ENCODE measurements around the gene GEMIN8. TPM values are rescaled to one million over a fixed set of nuclear protein-coding genes. Genes with fewer than 3 reads are reported as not detected.

GEMIN8 gene
- total RNA-seq, 1 experiment from 2014 or later = 14.8 TPM

- H3K4me1 Mint-ChIP-seq = no peaks in the 10 kb centered on the region
- H2BK120ac ChIP-seq (ENCODE audit: low read depth, low read length, poor library complexity, severe bottlenecking) = no peak overlapping the region
- H3K9me3 ChIP-seq (ENCODE audit: control insufficient read depth, low read depth, low read length) = peaks cover 5% of the 10 kb centered on the region
- H3K4ac ChIP-seq (ENCODE audit: low read depth, low read length) = no peak overlapping the region
- no peak overlapping the region for H3K18ac ChIP-seq (ENCODE audit: insufficient read length, low read depth, low read length)
- WGBS (ENCODE audit: extremely low coverage, insufficient read length, low lambda C conversion rate) = no CpG with 5 or more reads among the region's 4 CpGs
- no peaks in the 10 kb centered on the region for H3K4me1 ChIP-seq (ENCODE audit: insufficient read depth, low read length)
- no peak overlapping the region for H4K91ac ChIP-seq (ENCODE audit: insufficient read length, low read depth, low read length)
- no peak overlapping the region for H3K14ac ChIP-seq (ENCODE audit: insufficient read depth, low read length)
- H3T11ph ChIP-seq (ENCODE audit: low read length) = no peak overlapping the region
- H3K27me3 Mint-ChIP-seq (ENCODE audit: low read depth) = no peaks in the 10 kb centered on the region; the same call in 1 of the 2 replicates
- H3K36me3 Mint-ChIP-seq (ENCODE audit: insufficient read depth in 1 of 3, low read depth in 3 of 3) = peaks cover 2 to 10% (median 9%) of the 10 kb centered on the region in 3 experiments; a peak in 5 of 7 replicates
- no peak overlapping the region for H2BK15ac ChIP-seq (ENCODE audit: low read depth, low read length)
- H3K79me2 ChIP-seq (ENCODE audit: insufficient read depth, low read length) = no peaks in the 10 kb centered on the region
- no peak overlapping the region for H4K5ac ChIP-seq (ENCODE audit: insufficient read length, low read depth, low read length)
- H3K27ac Mint-ChIP-seq = 0 out of 7 replicates have a peak overlapping the region, but pooled peaks of 1 of the 3 experiments have one; percentile 20
- H2BK12ac ChIP-seq (ENCODE audit: insufficient read length, low read depth, low read length) = no peak overlapping the region
- H3K4me2 ChIP-seq (ENCODE audit: insufficient read depth, insufficient read length, low read length) = no peak overlapping the region
- H2AK5ac ChIP-seq (ENCODE audit: insufficient read length, low read length) = no peak overlapping the region
- no peaks in the 10 kb centered on the region for H3K79me1 ChIP-seq (ENCODE audit: insufficient read depth, low read depth, low read length, poor library complexity, severe bottlenecking)
- DNase-seq = no peak
- no peak overlapping the region for H4K8ac ChIP-seq (replicated peaks; ENCODE audit: insufficient read length, low read depth, low read length)
- no peak overlapping the region for H3K4me3 Mint-ChIP-seq
- no peak overlapping the region for H3K56ac ChIP-seq (ENCODE audit: insufficient read length, low read depth, low read length)
- H3K9me3 Mint-ChIP-seq = peaks cover 34 to 36% of the 10 kb centered on the region in 2 experiments
- no peak overlapping the region for H2BK20ac ChIP-seq (ENCODE audit: low read depth, low read length, poor library complexity, severe bottlenecking)
- H2BK5ac ChIP-seq (ENCODE audit: insufficient read length, low read length) = no peak overlapping the region
- H3K9ac ChIP-seq (ENCODE audit: extremely low read depth, insufficient read length, low read length) = no peak overlapping the region
- no peaks in the 10 kb centered on the region for H3K23me2 ChIP-seq (ENCODE audit: insufficient read length, low read depth, low read length, poor library complexity, severe bottlenecking)
- no peak overlapping the region for H3K23ac ChIP-seq (ENCODE audit: insufficient read length, low read depth, low read length)
- no peaks in the 10 kb centered on the region for H3K27me3 ChIP-seq (ENCODE audit: insufficient read depth, low read length)
- H3K27ac ChIP-seq (ENCODE audit: insufficient read length, low read depth, low read length) = no peak overlapping the region
- H4K20me1 ChIP-seq (ENCODE audit: control insufficient read depth, insufficient read depth, insufficient read length) = no peaks in the 10 kb centered on the region
- no peak for TF ChIP-seq CTCF (conservative IDR thresholded peaks at IDR 0.05)
- no peak overlapping the region for H2AFZ ChIP-seq (ENCODE audit: low read length)
Measured at GRCh38 chrX:14003028-14003427, 26.7 kb downstream of the GEMIN8 start.

Data from H9 (cell line).